Stimulated activated CD8-positive, alpha-beta memory T cell treated with anti-CD3 and anti-CD28 coated beads, Interleukin-15, amount 100 ng/mL, for 48 hours (primary cell): Measurements from ENCODE around the gene FUT1.
A peak's percentile ranks its signal among the peaks of the same experiment; 100 is the strongest.

Source experiments
- DNase-seq, 2 donors: peaks; one replicate each; pipeline ENCODE4 v3.0.0-alpha.2; 2020; ENCODE audit warnings: low read depth in 2 of 2

FUT1 gene

DNA sequence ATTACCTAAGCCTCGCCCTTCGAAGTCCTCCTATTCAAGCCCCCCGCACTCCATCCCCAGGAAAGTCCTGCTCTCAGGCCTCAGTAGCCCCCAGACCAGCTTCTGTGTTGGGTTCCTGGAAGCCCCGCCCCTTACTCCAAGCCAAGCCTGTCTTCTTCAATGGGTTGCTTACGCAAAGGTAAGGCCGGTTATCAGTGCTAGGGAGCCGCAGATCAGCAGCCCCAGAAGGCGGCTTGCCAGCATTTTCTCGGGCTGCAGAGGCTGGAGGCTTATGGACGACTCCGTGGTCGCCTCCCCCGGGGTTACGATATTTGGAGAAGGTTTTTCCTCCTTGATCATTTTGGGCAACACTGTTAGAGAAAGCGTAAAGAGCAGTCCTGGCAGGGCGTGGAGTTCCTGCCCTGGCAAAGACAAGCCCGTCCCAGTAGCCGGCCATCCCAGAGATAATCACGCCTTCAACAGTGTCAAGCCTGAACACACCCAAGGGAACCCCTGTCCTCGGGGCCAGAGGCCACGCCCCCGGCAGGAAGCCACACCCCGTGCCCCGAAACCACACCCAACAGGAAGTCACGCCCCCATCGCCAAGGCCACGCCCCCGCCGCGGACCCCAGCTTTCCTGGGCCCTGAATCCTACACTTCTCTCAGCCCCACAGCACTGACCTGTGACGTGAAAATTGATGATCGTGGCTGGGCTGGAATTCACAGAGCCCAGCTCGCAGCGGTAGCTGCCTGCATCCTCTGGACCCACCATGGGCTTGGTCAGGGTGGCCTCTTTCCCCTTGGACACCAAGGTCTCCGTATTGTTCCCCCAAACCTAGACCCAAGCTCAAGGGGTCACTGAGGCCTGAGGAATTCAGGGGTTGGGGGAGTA, 11.1 kb downstream of the FUT1 start:
- DNase-seq, result peak in 1 of 2 donors; percentile 25

DNA sequence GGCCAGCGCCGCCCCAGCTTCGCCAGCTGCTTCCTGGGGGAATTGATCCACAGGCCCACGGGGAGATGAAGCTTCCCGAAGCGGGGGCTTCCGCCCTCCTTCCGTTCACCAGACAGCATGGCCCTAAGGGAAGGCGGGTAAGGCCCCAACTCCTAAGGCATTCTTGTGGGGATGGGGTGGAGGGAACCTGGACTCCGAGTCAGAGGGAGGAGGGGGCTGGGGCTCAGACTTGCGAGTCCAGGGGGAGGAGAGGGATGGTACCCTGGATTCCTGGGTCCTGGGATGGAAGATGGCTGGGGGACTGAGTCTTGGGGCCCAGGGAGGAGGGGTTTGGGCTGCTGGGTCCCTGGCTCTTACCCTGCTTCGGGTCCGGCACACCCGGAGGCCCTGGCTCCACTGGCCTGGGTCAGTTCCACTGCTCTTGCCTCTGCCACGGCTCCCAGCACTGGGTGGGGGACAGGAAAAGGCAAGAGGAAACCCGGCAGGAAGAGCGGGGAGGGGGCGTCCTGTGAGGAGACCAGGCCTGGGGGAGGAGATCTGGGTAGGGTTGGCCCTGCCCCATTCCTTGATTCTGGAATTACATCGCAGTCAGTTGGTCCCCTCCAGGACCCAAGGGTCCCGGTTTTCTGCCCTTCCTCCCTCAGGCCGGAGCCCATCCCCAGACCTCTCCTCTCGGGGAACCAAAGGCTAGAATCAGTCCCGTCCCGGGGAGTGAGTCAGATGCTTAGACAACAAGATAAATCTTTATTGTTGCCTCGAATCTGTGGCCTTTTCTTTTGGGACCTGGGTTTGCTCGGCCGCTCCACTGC, 12.1 kb downstream of the FUT1 start, which contains the start of gene RASIP1:
Gene RASIP1, minus strand, starts transcription at position 447 of the 809 bp plus-strand sequence. Its CDS starts 328 bp downstream, at position 119.
- no peak for DNase-seq

DNA sequence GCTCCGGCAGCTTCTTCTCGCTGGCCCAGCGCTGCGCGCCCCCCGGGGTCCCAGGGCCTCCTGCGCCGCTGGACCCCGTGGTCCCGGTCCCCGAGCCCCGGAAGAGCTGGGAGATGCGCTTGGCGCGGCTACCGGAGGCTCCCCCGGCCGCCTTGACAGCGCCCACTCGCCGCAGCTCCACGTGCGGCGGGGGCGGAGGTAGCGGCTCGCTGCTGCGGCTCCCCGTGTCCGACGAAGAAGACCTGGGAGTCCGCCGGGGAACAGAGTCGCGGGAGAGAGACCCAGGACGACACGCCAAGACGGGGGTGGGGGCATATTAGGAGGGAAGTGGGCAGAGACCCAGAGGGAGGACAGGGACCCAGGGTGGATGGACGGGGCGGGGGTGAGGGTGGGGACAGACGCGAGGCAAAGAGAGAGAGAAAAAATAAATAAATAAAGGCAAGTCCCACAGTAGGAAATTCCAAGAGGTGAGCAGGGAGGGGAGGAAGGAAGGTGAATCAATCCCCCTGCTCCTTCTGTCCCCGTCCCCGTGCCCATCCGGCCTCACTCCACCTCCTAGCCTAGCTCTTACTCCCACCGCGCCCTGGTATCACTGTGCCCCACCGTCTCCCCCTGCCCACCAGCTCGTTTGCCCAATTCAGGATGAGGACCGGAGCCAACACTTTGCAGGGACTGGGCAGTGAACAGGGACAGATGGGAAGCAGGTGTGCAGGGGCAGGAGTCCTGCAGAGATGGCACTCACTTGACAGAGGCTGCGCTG, 12.9 kb downstream of the FUT1 start:
- no peak for DNase-seq

DNA sequence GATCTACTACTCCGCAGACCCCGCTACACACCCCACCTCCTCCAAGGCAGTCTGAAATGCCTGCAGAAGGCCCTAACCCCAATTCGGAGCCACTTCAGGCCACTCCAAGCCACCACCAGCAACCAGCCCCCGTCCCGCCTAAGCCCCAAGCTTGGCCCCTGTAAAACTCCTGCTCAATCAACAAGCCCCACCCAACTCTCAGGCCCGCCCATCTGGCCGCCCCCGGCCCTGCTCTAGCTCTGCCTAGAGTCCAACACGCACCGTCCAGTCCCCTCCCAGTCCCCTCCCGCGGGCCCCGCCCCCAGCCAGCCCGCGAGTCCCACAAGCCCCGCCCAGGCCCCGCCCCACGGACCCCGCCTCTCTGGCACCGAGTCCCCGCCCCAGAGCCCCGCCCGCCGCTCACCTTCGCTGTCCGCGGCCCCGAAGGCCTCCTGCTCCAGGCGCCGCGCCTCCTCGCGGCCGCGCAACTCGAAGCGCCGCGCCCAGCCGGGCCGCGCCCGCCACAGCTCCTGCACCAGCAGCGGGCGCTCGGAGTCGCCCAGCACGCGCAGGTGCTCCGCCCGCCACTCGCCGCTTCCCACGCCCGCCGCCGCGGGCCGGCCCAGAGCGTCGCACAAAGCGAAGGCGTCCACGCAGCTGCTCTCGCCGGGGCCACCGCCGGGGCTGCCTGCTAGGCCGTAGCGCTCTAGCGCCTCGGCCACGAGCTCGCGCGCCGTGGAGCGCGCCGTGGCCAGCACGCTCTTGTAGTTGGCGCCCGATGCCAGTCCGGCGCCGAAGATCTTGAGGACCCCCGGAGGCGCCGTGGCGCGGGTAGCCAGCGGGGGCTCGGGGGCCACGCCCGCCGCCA, 13.7 kb downstream of the FUT1 start:
- DNase-seq, result peak; percentile 88 to 90

DNA sequence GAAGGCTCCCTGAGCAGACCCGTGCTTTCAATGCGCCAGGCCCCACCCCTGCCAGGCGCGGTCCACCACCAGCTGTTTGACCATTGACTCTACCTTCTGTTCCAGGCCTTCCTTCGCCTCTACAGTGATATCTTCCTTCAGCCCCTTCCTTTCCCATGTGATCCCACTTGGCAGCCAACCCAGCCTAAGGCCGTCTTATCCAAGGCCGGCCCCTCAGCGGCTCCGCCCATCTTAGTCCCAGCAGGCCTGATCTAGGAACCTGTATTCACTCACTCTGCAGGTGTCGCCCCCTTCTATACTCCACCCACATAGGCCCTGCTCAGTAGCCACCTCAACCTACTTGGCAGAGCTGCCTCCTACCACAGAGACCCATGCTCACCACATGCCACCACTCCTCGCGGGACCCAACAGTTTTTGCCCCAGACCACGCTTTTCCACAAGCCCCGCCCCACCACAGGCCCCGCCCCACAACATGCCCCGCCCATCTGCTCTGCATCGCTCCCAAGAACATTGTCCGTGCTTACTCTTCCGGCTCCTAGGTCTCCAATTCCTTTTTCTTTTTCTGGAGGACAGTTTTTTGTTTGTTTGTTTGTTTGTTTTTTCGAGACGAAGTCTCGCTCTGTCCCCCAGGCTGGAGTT, 15.0 kb downstream of the FUT1 start:
- no peak for DNase-seq

DNA sequence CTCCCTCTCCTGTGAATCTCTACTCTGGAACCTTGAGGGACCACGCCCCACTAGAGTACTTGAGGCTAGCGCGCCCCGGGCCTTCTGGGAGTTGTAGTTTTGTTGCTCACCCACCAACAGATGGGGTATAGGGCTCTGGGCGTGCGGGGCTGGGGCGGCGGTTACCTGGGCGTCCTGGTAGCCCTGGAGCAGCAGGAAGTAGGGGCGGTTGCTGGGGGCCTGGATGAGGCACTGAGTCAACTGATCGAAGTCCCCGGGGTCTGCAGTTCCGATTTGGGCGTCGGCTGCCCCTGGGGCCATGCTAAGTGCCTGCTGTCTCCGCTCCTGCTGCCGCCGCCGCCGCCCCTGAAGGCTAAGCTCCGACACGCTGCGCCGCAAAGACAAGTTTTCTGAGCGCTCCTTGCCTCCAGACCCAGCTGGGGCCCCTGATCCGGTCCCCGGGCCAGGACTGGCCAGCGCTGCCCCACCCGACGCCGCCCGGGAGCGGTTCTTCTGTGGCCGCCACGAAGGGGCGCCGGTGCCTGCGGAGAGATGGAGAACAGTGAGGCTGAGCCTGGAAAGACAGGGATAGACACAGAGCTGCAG, 17.3 kb downstream of the FUT1 start:
- no peak for DNase-seq

DNA sequence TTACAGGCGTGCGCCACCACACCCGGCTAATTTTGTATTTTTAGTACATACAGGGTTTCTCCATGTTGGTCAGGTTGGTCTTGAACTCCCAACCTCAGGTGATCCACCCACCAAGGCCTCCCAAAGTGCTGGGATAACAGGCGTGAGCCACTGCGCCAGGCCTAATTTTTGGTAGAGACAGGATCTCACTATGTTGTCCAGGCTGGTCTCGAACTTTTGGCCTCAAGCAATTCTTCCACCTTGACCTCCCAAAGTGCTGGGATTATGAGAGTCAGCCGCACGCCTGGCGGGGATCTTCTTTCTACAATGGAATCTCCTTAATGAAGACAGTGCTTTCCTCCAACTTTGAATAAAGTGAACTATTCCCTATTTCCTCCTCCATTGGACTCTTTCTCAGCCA, 17.8 kb downstream of the FUT1 start:
- no peak for DNase-seq

DNA sequence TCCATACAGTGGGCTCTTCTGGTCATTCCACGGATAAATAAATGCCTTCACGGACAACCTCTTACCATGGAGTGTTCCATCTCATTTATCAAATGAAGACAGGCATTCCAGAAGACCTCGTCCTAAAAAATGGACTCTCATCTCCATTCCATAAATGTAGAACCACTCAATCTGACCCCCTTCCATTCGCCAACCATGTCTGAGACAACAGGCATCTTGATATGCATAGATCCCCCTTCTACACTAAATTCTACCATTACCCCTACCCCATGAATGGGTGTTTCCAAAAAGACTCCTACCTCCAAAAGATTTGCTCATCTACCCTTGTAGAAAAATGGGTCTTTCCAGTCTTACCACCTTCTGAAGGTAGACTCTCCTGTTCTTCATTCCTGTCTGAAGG, 21.0 kb downstream of the FUT1 start:
- no peak for DNase-seq

DNA sequence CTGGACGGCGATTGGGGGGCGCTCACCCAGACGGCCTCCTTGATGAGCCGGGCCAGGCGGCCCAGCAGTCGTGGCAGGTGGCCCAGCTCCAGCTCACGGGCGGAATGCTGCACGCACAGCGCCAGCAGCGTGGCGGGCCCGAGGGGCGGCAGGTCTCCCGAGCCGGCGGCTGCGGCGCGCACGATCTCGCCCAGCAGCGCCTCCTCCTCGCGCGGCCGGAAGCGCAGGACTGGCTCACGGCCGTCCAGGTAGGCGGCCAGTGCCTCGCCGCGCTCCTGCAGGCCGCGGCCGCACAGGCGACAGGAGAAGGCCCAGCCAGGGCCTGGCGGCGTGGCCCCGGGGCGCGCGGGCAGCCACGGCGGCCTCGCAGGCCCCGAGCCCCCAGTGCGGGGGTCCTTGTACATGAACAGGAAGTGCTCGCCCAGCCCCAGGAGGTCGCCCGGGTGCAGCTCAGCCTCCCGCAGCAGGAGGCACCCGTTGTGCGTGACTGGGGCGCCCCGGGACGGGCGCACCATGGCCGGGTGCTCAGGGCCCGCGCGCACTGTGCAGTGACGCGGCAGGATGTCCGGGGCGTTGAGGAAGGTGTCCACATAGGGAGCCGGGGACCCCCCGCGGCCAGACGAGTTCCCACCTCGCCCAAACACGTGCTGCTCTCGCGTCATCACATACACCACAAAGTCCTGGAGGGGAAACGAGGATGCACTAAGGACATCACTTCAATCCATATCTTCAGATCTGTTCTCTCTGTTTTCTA, 23.4 kb downstream of the FUT1 start:
- DNase-seq, result no peak

DNA sequence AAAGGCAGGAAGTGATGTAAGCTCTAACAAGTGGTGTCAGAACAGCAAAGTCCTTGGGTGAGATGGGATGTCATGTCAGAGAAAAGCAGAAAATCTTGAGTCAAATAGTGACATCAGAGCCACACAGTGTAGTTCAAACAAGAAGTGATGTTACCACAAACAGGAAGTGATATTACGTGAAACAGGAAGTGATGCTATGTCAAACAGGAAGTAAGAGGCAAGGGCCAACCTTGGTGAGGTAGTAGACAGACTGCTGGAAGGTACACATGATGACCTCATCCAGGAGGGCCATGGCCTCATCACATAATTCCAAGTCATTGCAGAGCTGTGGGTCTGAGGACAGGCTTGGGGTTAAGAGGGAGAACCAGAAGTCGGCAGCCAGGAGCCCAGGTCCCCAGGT, 25.9 kb downstream of the FUT1 start:
- DNase-seq, result no peak

DNA sequence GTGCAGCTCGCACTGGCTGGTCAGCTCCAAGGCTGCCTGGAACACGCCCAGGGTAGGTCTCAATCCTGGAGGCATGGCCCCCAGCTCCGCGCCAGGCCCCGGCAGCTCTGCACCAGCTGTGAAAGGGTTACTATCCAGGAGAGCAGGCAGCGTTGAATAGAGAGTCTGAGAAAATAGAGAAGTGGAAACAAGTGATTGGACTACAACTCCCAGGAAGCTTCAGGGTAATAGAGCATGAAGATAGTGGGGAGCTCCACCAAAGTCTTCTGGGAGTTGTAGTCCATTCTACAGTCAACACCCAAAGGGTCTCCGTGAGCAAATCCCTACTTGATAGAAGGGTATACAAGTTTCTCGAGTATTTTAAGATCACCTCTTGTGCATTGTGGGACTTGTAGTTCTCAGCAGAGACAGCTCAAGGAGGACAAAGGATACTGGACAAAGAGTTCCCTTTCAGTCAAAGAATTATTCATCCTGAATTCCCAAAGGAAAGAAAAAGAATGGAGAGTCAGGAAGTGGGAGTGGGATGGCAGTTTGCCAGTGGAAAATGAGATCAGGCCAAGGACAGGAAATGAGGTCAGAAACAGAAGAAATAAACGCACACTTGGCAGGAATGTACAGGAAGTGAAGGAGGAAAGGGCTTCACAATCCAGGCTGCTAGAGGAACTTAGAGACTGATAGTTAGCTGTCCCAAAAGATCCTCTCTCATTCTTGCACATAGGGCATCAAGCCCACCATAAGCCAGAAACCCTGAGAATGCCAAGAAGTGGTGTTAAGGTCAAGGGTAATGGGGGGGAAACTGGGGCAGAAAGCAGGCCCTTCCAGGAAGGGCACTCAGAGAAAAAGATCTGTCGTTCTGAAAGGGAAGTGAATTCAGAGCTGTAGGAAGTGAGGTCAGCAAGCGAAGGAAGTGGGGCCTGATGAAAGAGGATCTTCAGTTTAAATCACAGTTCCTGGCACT, 27.4 kb downstream of the FUT1 start:
- no peak for DNase-seq

DNA sequence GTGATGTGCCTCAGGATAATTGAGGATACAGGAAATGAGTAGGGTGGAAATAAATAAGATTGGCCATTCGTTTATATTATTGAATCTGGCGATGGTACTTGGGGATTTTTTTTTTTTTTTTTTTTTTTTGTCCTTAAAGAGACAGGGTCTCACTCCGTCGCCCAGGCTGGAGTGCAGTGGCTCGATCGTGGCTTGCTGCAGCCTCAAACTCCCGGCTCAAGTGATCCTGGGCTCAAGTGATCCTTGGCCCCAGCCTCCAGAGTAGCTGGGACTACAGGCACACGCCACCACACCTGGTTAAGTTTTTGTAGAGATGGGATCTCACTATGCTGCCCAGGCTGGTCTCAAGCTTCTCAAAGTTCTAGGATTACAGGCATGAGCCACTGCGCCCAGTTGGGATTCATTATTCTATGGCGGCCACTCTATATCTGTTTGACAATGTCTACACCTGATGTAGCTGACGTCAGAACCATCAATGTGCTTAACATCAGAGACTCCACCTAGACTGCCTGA, 30.2 kb downstream of the FUT1 start:
- DNase-seq, result no peak

DNA sequence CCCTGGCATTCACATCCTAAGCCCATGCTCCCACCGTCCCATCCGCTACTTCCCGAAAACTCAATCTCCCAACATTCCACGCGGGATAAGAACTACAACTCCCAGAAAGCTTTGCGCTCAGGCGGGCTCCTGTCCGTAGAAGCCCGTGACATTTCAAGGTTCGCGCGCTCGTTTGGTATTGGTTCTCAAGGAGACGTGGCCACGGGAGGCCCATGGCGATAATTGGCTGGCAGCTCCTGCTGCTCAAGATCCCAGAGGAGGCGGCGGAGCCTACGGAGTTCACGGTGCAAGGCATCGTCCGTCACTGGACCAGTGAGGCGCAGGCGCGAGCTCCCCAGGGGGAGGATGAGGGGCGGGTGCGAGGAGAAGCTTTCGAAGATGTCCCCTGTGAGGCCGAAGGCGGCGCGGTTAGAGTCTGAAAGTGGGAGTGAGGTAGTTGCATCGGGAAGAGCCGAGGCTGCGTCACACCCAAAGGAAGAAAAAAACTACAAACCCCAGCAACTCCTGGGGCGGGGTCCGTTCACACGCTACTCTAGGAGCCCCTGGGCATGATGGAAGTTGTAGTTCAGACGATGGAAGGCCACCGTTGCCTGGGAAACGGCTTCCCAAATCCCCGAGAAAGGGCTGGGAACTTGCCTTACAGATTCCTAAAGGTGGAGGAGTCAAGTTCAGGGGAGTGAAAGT, 31.7 kb downstream of the FUT1 start:
- DNase-seq, result peak; percentile 86 to 91

DNA sequence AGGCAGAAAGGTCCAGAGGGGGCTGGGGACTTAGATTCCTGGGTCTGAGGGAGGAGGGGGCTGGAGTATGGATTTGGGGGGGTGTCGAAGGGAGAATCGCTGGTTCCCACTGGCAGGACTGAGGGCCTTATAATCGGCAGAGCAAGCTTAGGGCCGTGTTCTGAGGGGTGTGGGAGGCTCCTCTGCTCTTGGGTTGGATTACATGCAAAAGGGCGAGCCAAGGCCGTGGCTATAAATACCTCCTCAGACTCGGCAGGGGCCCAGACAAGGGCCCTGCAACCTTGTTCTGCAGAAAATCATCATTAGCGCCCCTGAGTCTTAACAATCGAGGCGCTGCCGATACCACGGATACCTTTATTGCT, 32.2 kb downstream of the FUT1 start:
- no peak for DNase-seq

DNA sequence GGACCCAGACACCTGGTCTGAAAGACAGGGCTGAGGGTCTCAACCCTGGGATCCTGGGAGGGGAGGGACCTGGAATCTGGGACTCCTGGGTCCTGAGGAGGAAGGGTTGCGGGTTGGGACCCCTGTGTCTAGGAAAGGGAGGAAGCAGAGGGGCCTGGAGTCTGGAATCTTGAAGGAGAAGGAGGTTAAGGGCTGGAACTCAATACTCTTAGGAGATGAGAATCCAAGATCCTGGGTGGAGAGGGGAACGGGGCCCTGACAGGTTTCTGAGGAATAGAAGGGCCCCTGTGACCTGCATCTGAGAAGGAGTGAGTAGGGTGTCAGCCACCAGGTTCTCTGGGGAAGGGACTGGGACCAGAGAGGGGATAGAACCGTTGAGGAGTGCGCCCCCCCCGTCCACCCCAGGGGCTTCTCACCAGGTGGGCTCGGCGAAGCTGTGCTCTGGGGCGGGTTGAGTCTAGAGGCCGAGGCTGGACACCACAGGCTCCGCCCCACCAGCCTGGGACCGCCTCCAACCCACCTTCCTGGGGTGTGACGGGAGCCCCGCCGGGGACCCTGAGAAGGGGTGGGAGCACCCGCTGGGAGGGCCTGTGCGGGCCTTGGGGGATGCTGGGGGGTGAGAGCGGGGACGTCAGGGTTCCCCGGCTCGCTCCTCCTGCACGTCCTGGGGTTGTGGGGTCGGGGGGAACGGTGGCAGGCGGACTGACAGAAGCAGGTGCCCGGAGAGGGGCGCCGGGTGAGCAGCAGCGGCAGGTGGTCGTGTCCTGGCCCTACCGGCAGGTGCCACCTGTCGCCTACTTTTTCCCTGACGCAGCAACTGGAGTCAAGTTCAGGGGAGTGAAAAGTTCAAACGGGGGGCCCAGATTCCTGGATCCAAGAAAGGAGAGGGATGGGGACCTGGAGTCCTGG, 32.9 kb downstream of the FUT1 start, which contains the start of gene MAMSTR:
Gene MAMSTR, minus strand, starts transcription at position 463 of the 909 bp plus-strand sequence. CDS start 694 bp downstream, outside the sequence.
- DNase-seq, result no peak

DNA sequence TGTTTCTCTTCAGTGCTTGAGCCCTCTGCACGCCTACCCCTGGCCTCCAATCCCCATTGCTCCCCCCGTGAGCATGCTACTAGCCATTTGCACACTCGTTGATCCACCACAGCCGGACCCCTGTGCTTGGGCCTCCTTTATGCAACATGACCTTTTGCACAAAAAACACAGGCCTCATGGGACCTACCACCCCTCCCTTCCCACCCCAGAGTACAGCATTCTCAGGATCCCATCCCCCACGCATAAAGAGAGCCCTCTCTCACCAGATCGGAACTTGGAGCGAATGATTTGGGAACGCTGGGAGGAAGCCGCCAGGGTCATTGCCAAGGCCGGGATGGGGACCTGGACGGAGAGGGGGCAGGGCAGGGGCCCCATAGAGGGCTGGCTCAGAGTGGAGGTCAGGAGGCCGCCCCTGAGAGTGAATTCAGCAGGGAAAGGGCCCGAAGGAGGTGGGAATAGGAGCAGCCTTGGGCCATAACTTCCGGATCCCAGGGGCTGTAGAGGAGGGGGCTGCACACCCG, 33.7 kb downstream of the FUT1 start:
- no peak for DNase-seq
